NB4 (cell line): ENCODE measurements around the gene HS3ST6.
"Not testable (repeated sequence)": the region's sequence is repeated elsewhere in the genome, so short reads cannot be mapped to it uniquely, and the experiment has no call there.

Experiments used
- DNase-seq: peaks from one replicate; pipeline ENCODE4 v3.0.0; 2010; ENCODE audit warnings: low read depth
- H3K4me3 ChIP-seq: one replicate; pipeline ENCODE4 v1.5.1; 2011; ENCODE audit warnings: mild to moderate bottlenecking, low read depth, low read length, moderate library complexity
- MYC ChIP-seq: IDR thresholded peaks from 2 replicates; pipeline ENCODE4 v1.6.1; 2011; ENCODE audit warnings: low read depth, low read length
- POLR2A ChIP-seq: IDR thresholded peaks from 2 replicates; pipeline ENCODE4 v1.6.1; 2011; ENCODE audit warnings: mild to moderate bottlenecking; ENCODE audit not compliant: insufficient read length; ENCODE audit errors: extremely low read depth
- TF ChIP-seq, protein P1 (sequence below): IDR thresholded peaks from one replicate; pipeline ENCODE4 v1.5.1; 2012; ENCODE audit warnings: low read depth, low read length
- TF ChIP-seq, protein P2 (sequence below): IDR thresholded peaks from 2 replicates; pipeline ENCODE4 v1.6.1; 2011; ENCODE audit warnings: low read depth, low read length

The HS3ST6 gene

DNA sequence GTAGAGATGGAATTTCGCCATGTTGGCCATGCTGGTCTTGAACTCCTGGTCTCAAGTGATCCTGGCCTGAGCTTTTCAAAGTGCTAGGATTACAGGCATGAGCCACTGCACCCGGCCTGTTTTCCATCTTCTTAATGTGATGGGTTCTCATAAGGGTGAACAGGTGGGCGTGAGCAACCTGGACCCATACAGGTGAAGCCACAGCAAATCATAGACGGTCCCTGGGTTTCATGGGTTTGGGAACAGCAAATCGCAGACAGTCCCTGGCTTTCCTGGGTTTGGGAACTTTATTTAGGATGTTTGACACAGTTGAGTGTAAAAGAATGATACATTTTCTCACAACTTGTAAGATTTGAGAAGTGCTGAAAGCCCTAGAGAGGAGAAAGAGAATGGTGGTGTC, 33.3 kb downstream of the HS3ST6 start:
- DNase-seq: no peak
- TF ChIP-seq, protein P1, sequence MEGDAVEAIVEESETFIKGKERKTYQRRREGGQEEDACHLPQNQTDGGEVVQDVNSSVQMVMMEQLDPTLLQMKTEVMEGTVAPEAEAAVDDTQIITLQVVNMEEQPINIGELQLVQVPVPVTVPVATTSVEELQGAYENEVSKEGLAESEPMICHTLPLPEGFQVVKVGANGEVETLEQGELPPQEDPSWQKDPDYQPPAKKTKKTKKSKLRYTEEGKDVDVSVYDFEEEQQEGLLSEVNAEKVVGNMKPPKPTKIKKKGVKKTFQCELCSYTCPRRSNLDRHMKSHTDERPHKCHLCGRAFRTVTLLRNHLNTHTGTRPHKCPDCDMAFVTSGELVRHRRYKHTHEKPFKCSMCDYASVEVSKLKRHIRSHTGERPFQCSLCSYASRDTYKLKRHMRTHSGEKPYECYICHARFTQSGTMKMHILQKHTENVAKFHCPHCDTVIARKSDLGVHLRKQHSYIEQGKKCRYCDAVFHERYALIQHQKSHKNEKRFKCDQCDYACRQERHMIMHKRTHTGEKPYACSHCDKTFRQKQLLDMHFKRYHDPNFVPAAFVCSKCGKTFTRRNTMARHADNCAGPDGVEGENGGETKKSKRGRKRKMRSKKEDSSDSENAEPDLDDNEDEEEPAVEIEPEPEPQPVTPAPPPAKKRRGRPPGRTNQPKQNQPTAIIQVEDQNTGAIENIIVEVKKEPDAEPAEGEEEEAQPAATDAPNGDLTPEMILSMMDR: no peak
- TF ChIP-seq POLR2A (no peak), MYC (no peak)
- TF ChIP-seq, protein P2, sequence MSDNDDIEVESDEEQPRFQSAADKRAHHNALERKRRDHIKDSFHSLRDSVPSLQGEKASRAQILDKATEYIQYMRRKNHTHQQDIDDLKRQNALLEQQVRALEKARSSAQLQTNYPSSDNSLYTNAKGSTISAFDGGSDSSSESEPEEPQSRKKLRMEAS: no peak
- H3K4me3 ChIP-seq: no peak overlapping the region

GRCh38 chr16:1884155-1884760, 34.0 kb downstream of the HS3ST6 start:
- DNase-seq: peak; percentile 92
- peak; percentile 81 for TF ChIP-seq MYC
- TF ChIP-seq, protein P2: peak; percentile 63
- TF ChIP-seq, protein P1: peak; percentile 46
- no peak for TF ChIP-seq POLR2A
- no peak overlapping the region for H3K4me3 ChIP-seq

- not testable (repeated sequence) for DNase-seq, H3K4me3 ChIP-seq
These were observed 37.0 kb downstream of the HS3ST6 start for GRCh38 chr16:1881172-1881571.

DNA sequence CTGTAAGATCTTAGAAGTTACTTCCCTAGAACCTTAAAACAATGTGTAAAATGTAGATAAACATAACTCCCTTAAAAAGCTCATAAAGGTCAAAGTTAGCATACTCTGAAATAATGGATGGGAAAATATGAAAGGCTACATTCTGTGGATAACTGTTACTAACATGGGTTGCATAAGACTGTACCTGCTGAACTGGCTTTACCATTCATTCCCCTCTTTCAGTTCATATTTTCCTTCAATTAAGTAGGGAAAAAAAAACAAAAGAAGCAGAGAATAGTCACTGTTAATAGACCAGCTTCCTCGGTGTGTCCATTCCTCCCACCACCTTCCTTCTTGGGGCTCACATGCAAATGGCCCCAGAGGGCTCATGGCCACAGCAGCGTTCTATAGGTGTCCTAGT, 38.7 kb downstream of the HS3ST6 start:
- TF ChIP-seq MYC: no peak
- no peak for DNase-seq
- H3K4me3 ChIP-seq: no peak overlapping the region

- no peak for TF ChIP-seq POLR2A
- no peak for TF ChIP-seq MYC
- TF ChIP-seq, protein P2: no peak
- TF ChIP-seq, protein P1: no peak
- no peak for DNase-seq
- H3K4me3 ChIP-seq: no peak overlapping the region
These were observed 40.0 kb downstream of the HS3ST6 start for GRCh38 chr16:1878256-1878655.

DNA sequence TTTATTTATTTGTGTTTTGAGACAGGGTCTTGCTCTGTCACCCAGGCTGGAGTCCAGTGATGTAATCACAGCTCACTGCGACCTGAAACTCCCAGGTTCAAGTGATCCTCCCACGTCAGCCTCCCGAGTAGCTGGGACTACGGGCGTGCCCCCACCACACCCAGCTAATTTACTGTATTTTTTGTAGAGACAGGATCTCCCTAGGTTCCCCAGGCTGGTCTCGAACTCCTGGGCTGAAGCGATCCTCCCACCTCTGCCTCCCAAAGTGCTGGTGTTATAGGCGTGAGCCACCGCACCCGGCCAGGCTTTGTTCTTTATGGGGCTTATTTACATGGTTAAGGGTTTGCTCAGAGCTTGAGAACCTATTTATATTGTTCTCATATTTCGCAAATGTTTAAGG, 40.4 kb downstream of the HS3ST6 start:
- H3K4me3 ChIP-seq: no peak overlapping the region
- TF ChIP-seq, protein P1: no peak
- TF ChIP-seq, protein P2: no peak
- TF ChIP-seq POLR2A (no peak), MYC (no peak)
- DNase-seq: no peak

DNA sequence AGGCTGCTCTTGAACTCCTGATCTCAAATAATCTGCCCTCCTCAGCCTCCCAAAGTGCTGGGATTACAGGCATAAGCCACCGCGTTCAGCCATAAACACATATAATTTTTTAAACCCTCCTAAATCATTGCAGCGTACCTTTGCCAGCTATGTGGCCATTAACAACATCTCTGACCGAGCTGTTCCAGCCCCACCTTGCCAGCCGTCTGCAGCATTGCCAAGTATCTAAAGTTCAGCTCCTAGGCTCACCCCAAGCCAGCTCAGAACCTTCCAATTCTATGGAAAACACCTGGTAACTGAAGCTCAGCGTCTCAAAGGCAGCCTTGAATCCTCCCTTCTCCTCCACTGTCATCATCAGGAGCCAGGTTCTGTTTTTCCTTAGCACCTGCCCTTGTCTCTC, 41.1 kb downstream of the HS3ST6 start:
- no peak for DNase-seq
- TF ChIP-seq, protein P2: no peak
- TF ChIP-seq, protein P1: no peak
- TF ChIP-seq MYC (no peak), POLR2A (no peak)
- no peak overlapping the region for H3K4me3 ChIP-seq
